ENCODE data around the gene MIB2.
"Not testable (repeated sequence)": the region's sequence is repeated elsewhere in the genome, so short reads cannot be mapped to it uniquely, and the experiment has no call there.

Gene MIB2

DNA sequence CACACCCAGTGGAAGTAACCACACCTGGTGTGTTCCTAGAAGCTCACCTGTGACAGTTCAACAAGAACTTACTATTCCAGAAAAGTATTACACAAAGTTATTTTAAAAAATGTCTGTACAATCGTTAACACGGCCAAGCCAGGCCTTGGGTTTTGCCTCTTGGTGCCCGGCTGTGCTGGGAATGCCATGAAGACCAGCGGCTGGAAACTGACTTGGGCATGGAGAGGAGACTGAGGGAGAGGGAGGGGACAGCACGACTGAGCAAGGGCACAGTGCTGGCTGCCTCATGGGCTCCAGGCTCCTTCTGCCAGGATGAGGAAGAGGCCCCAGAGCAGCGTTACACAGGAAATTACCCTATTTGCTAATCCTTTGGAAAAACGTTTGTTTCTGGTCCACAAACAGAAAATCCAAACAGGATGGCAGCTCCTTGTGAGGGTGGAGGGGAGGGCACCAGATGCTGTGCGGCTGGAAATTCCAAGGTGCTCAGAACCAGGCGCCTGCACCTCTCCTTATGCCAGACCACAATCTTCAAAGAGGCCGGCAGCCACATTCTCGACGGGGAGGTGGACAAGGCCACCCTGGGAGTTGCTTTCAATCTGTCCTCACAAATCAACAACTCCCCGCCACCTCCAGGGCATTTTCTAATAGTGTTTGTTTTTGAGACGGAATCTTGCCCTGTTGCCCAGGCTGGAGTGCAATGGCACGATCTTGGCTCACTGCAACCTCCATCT, 47.7 kb downstream of the MIB2 start:
- FAIRE-seq = not testable (repeated sequence)

DNA sequence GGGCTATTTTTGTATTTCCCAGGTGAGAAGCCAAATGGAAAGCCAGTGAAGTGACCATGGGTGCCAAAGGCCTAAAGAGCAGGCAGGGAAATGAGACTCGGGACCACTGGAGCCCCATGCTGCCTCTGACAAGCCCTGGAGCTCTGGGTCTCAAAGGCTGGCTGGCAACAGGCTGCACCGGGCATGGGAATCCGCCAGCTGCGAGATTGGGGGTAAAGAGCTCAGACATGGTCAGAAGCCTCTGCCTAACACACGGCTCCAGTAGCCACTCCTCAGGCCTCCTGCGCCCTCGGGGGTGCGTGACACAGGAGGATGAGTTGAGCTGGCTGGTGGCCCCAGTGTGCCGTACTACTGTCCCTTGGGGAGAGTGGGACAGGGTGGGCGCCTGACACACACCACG, 49.0 kb downstream of the MIB2 start:
- FAIRE-seq = not testable (repeated sequence)

DNA sequence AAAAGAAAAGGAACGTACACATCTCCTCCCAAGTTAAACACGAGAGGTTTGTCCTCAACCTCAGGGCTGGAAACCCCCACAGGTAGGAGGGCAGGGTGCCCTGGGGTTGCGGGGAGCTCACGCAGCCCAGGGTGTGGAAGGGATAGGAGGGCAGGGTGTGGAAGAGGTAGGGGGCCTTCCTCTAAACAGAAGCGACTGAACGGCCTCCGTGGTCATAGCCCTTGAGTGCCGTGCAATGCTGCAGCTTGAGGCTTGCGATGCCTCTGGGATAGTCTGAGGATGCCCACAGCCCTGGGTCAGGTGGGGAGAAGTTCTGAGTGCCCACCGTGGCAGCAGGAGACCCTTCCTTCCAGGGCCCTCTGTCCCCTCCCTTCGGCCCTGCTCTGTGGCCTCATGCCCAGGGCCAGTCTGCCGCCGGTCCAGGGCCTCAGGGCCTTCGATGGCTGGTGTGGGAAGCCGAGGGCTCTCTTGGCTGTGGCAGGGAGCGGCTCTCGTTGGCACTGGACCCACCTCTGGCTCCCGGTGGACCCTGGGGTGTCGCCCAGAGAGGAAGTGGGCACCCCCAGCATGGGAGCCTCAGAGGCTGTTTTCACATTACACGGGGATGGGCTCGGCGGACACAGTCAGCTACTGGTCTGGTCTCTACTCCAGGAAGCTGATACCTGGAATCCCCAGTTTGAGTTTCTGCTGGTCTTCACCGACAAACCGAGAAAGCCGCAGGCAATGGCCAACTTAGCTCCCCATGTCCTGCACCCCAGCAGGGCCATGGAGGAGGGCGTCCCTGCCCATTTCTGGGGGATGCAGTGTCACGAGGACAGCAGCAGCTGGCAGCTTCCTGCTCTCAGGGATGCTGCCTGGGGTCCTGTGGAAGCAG, 49.9 kb downstream of the MIB2 start:
- FAIRE-seq = no peak

DNA sequence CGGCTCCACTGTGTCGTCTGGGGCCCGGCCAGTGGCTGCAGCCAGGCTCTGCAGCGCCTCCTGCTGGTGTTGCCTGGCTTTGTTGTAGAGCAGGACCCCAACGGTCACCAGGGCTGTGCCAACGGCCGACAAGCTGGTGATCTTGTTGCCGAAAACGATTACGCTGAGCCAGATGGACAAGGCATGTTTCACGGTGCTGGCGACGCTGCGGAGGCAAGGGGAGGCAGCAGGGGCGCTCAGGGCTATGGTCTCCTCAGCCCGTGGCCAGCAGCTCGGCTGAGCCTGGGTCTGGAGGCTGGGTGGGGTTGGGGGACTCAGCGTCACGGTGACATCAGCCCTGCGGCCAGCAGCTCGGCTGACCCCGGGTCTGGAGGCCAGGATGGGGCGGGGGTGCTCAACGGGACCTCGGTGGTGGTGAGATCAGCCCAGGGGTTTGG, 50.5 kb downstream of the MIB2 start:
- no peak for FAIRE-seq

DNA sequence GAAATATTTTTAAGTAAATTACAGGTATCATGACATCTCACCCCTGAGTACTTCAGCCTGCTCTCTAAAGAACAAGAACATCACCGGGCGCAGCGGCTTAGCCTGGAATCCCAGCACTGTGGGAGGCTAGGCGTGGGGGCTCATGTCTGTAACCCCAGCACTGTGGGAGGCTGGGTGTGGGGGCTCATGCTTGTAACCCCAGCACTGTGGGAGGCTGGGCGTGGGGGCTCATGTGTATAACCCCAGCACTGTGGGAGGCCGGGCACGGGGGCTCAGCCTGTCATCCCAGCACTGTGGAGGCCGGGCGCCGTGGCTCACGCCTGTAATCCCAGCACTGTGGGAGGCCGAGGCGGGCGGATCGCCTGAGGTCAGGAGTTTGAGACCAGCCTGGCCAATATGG, 51.2 kb downstream of the MIB2 start:
- FAIRE-seq = no peak

DNA sequence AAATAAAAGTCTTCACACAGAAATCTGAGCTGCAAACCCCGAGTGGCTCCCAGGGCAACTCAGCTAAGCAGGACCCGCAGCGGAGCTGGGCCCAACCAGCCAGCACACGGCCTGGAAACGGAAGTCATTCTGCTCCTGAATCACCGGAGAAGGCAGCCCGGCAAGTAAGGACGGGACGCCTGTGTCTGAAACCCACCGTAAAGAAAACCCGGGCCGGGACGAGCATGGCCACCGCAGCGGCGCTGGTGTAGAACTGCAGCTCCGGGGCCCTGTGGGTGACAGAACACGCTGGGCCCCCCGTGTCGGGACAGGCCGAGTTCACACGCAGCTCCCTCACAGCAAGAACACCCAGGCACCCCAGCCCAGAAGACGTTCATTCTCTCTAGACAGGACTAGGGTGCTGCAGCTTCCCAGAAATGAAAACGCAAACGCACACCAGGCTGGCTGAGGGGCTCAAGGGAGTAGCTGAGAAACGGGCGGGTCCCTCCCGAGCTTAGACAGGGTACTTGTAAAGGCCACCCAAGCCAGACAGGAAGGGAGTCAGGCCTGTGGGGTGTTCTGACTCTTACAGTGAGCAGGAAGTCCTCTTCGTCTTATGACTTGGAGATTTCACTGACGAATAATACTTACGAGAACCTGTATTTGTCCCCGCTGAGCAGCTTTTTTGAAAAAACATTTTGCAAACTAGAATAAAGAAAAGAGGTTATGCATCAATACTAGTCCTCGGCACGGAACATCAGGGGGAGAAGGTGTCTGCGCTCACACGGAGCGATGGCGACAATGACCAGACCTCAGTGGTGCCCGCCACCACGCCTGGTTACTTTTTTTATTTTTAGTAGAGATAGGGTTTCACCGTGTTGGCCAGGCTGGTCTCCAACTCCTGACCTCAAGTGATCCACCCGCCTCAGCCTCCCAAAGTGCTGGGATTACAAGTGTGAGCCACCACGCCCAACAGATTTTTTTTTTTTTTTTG, 54.5 kb downstream of the MIB2 start:
- FAIRE-seq = no peak

DNA sequence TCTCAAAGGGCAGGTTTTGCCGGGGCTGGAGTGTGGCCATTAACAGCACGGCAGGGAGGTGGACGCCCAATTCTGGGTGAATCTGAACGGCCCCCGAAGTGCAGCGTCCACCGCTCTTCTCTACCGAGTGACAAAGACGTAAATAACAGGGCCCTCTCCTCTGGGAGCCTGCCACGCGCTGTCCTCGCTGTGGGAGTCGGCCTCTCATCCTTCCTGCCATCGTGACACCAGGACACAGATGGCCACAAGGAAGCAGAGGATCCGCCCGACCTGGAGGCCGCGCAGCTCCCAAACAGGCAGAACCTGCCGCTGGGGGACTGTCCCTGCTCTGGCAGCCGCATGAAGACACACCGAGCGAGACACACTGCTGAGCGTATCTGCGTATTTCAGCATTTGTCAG, 55.6 kb downstream of the MIB2 start:
- FAIRE-seq = no peak

DNA sequence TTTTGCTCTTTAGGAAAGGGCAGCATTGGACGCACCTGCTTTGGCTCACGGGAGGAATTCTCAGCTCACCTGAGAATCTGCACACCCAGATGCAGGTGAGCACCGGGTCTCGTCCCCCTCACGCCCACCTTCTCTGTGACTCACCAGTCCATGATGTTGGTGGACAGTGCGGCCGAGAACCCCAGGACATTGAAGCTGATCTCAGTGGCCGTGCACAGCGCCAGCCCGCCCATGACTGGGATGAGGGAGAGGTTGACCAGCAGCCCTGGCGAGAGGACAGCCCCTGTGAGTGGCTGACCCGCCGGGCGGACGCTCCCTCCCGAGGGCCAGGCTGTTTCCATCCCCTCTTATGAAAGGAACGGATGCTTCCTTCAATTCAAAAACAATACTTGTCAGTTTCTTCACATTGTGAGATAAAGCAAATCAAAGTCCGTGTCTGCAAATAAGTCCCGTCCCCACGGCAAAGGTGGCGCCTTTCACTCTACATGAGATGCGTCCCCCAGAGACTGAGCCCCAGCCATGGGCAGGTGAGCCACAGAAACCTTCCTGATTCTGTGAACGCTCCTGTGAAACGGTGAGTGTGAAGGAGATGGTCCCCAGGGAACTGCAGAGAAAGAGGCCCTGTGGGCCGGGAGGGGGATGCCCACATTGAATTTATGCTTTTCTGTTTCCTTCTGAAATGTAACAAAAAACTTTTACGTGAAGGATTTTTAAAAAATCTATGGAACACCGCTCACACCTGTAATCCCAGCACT, 56.2 kb downstream of the MIB2 start:
- no peak for FAIRE-seq

DNA sequence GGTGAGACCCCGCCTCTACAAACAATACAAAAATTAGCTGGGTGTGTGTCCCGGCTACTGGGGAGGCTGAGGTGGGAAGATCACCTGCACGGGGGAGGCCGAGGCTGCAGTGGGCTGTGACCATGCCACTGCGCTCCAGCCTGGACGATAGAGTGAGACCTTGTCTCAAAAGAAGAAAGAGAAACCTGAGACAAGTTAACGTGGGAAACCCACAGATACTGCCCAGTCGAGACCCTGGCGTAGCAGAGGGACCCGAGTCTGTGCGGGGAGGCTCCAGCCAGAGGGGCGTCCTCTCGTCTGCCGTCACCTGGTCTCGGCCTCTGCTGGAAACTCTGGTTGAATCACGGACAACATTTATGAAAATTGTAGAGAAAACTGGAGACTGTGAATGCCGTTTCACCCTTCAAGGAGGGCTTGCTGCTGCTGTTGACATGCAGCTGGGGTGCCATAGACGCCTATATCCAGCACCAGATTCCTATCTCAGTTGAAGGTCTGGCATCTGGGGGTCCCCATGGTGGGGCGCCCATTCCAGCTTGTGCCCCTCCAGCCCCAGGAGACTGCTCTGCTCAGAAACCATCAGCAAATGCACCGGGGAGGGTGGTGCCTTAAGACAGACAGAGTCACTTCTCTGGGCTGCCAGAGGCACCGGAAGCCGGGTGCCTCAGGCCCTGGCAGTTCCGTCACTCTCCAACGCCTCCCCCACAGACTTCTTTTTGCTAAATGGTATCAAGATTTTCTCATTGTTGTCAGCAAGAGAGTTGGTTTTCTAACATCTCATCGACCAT, 57.1 kb downstream of the MIB2 start:
- no peak for FAIRE-seq

DNA sequence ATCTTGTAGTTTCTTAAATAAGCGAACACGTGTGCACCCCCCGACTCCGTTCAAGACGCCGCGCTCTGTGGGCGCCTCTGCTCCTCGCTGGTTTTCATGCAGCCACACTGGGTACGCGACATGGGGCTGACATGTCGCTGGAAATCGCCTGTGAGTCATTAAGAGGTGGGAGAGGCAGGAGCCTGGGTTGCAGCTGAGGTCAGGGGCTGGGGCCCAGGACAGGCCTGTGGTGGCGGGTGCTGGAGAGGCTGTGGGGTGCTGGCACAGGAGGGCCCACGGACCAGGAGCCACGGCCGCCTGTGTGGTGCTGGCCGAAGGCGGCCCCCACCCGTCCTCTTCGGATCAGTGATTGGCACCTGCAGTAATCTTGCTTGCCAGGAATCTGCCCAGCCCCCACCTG, 59.5 kb downstream of the MIB2 start:
- FAIRE-seq = not testable (repeated sequence)

DNA sequence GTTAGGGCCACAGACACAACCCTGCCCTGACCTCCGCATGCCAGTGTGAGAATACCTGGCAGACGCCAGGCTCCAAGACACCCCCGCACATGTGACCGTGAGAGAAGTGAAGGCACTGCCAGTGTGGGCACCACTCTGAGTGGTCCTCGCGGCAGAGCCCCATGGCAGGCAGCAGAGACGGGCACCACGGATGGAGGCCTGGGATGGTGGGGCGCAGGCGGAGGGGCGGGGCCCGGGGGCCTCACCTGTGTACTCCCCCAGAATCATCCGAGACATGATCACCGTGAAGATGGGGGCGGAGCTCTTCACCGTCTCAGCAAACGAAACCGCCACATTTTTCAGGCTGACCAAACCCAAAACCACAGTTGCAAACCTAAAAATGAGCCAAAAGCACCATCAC, 59.9 kb downstream of the MIB2 start:
- FAIRE-seq = not testable (repeated sequence)

DNA sequence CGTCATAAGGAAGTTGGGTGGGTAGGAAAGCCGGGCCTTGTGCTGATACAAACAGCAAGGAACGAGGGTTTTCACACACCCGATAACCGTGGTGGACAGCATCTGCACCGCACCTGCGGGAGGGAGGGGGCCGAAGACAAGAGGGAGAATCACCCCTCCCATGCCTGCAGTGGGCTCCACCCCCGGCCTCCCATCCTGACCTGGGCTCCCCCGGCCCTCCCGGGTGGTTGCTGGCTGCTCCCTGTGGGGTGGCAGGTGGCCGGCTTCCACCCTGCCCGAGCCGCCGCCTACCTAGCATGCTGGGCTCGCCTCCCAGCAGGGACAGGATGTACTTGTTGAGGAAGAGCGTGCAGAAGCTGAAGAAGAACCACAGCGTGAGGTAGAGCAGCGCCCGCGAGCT, 60.8 kb downstream of the MIB2 start:
- FAIRE-seq = not testable (repeated sequence)

DNA sequence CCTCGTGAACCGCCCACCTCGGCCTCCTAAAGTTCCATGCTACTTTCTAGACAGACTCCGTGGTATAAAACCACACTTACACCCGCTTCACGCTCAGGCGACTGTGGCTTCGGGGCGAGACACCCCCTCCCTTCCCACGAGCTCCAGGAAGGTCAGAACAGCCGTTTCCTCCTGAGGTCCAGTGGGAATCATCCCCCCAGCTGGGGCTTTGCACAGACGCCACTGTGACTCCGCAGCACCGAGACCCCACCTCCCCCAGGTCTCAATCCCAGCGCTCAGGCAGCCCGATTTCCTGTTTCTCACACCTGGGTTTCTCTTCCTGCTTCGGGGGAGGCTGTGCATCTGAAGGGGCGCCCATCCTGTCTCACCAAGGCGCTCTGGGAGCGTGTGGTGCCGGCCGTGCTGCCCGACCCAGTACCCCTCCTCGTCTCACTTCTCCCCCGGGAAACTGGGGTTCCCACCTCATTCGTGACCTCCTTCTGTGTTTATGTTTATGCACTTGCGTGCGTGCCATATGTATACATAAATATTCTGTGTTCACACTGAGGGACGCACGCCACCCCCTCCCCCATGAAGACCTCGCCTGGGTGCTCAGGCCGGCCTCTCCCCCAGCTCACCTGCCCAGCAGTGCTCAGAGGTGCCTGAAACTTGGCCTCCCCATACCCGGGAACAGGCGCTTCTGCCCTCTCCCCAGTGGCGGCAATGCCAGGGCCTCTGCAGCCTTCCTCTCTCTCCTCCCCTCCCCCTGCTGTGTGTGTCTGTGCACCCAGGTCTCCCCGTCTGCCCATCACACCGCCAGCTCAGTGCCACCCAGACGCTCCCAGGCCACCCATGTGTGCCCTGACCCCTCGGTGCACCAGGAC, 62.6 kb downstream of the MIB2 start:
- FAIRE-seq = no peak

DNA sequence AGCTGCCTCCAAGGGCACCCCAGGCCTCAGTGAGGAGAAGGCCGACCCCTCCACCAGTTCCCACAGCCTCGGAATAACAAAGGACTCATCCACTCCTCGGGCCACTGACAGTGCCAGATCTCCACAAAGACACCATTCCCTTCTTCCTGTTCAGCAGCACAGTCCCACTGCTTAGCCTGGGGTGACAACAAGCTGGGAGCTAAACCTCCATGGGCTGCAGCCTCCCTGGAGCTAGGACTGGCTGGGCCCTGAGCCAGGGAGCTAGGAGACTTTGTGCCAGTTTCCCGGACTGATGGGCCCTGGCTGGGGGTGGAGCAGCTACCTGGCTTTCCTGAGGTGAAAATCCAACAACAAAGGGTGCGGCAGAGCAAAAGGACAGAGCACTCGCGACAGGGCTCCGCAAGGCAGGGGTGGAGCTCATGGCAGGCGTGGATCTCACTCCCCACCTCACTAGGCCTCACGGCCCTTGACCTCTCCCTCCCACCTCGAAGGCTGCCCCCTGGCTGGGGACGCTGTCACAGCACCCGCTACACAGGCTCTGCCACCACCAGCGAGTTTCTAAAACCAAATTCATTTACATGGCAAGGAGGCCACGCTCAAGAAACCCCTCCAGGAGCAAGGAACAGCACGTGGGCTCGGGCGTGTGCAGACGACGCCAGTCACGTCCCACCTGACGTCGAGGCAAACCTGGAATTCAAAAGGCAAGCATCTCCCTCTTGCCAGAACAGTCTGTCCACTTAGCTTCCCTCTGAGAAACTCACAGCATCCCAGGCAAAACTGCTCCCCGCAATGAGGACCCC, 63.5 kb downstream of the MIB2 start:
- no peak for FAIRE-seq

All from colon (tissue), 2 donors.